Endothelial cell of umbilical vein (primary cell): ENCODE results near the gene SYT17.

Experiments
- EZH2 ChIP-seq: IDR thresholded peaks from 2 replicates; pipeline ENCODE4 v1.6.1; 2012; ENCODE audit warnings: borderline replicate concordance, low read depth, mild to moderate bottlenecking, moderate library complexity, low read length, inconsistent platforms; ENCODE audit not compliant: severe bottlenecking
- FOS ChIP-seq: IDR thresholded peaks from 2 replicates; pipeline ENCODE4 v1.6.1; 2011; ENCODE audit warnings: mild to moderate bottlenecking, low read length, moderate library complexity, borderline replicate concordance; ENCODE audit not compliant: insufficient read depth
- GATA2 ChIP-seq: IDR thresholded peaks from 2 replicates; pipeline ENCODE4 v1.7.0; 2011; ENCODE audit warnings: low read depth, mild to moderate bottlenecking, moderate library complexity, mixed read lengths, low read length; ENCODE audit not compliant: insufficient read length, insufficient read depth
- JUN ChIP-seq: IDR thresholded peaks from 2 replicates; pipeline ENCODE4 v1.6.1; 2011; ENCODE audit warnings: borderline replicate concordance, low read depth; ENCODE audit not compliant: insufficient read length, insufficient read depth
- MYC ChIP-seq: IDR thresholded peaks from one replicate; pipeline ENCODE4 v1.6.1; 2011; ENCODE audit warnings: mild to moderate bottlenecking, low read depth, low read length
- POLR2A ChIP-seq: IDR thresholded peaks from 2 replicates; pipeline ENCODE4 v1.6.1; 2012; ENCODE audit warnings: low read depth, mild to moderate bottlenecking, control low read depth, low read length
- POLR2AphosphoS5 ChIP-seq: IDR thresholded peaks from 2 replicates; pipeline ENCODE4 v1.6.1; 2012; ENCODE audit warnings: low read depth, mild to moderate bottlenecking, control low read depth, low read length, moderate library complexity; ENCODE audit not compliant: insufficient read depth
- TF ChIP-seq, protein P1 (sequence below), 2 donors: IDR thresholded peaks; 1 replicate in 1 of 2; 2 replicates in 1 of 2; pipeline ENCODE4 v1.5.1; 2011; ENCODE audit warnings: low read length in 2 of 2, mild to moderate bottlenecking in 2 of 2, moderate library complexity in 2 of 2, control low read depth in 1 of 2, inconsistent platforms in 1 of 2, low read depth in 1 of 2; ENCODE audit not compliant: insufficient read depth in 1 of 2; ENCODE audit errors: extremely low read depth in 1 of 2
- TF ChIP-seq, protein P2 (sequence below): IDR thresholded peaks from 2 replicates; pipeline ENCODE4 v1.6.1; 2011; ENCODE audit not compliant: insufficient read depth, insufficient read length

DNA sequence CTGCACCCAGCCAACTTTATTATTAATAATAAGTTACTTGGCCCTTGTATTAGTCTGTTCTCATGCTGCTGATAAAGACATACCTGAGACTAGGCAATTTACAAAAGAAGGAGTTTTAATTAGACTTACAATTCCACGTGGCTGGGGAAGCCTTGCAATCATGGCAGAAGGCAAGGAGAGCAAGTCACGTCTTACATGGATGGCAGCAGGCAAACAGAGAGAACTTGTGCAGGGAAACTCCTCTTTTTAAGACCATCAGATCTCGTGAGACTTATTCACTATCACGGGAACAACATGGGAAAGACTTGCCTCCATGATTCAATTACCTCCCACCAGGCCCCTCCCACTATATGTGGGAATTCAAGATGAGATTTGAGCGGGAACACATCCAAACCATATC lies 47.7 kb downstream of the SYT17 start:
- TF ChIP-seq, protein P1, sequence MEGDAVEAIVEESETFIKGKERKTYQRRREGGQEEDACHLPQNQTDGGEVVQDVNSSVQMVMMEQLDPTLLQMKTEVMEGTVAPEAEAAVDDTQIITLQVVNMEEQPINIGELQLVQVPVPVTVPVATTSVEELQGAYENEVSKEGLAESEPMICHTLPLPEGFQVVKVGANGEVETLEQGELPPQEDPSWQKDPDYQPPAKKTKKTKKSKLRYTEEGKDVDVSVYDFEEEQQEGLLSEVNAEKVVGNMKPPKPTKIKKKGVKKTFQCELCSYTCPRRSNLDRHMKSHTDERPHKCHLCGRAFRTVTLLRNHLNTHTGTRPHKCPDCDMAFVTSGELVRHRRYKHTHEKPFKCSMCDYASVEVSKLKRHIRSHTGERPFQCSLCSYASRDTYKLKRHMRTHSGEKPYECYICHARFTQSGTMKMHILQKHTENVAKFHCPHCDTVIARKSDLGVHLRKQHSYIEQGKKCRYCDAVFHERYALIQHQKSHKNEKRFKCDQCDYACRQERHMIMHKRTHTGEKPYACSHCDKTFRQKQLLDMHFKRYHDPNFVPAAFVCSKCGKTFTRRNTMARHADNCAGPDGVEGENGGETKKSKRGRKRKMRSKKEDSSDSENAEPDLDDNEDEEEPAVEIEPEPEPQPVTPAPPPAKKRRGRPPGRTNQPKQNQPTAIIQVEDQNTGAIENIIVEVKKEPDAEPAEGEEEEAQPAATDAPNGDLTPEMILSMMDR (IDR thresholded peaks at IDR 0.05; ENCODE audit: extremely low read depth in 1 of 2, insufficient read depth in 1 of 2, low read depth in 1 of 2, low read length in 2 of 2), result no peak
- TF ChIP-seq EZH2, result no peak
- TF ChIP-seq POLR2A, result no peak
- no peak for TF ChIP-seq JUN
- TF ChIP-seq, protein P2, sequence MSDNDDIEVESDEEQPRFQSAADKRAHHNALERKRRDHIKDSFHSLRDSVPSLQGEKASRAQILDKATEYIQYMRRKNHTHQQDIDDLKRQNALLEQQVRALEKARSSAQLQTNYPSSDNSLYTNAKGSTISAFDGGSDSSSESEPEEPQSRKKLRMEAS, result no peak
- no peak for TF ChIP-seq POLR2AphosphoS5
- TF ChIP-seq FOS, result no peak
- TF ChIP-seq GATA2, result no peak
- no peak for TF ChIP-seq MYC
